C4-2B (cell line): Measurements from ENCODE around the gene TPBGL.

Experiments
- ZFX ChIP-seq: fragments of 450-650 bp; IDR thresholded peaks from 2 replicates; pipeline ENCODE4 v1.6.1; 2017
- TF ChIP-seq, protein P1 (sequence below): fragments of 450-650 bp; conservative IDR thresholded peaks from 2 replicates; pipeline ENCODE4 v1.5.1; 2017; ENCODE audit warnings: mild to moderate bottlenecking

DNA sequence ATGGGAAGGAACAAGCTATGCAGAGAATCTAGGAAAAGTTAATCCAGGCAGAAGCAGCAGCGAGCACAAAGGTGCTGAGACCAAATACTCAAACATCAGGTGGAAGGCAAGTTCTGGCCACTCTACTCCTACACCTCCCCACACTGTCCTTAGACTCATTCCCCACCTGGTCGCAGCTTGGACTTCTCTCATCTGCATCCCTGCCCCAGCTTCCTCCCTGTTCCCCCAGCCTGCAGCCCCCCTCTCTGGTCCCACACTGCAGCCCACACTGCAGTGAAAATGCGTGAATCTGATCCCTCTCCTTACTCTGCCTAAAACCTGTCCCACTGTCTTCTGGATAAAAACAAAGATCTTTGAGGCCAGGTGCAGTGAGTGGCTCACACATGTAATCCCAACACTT is 9.1 kb downstream of the TPBGL start:
- TF ChIP-seq ZFX: no peak
- TF ChIP-seq, protein P1, sequence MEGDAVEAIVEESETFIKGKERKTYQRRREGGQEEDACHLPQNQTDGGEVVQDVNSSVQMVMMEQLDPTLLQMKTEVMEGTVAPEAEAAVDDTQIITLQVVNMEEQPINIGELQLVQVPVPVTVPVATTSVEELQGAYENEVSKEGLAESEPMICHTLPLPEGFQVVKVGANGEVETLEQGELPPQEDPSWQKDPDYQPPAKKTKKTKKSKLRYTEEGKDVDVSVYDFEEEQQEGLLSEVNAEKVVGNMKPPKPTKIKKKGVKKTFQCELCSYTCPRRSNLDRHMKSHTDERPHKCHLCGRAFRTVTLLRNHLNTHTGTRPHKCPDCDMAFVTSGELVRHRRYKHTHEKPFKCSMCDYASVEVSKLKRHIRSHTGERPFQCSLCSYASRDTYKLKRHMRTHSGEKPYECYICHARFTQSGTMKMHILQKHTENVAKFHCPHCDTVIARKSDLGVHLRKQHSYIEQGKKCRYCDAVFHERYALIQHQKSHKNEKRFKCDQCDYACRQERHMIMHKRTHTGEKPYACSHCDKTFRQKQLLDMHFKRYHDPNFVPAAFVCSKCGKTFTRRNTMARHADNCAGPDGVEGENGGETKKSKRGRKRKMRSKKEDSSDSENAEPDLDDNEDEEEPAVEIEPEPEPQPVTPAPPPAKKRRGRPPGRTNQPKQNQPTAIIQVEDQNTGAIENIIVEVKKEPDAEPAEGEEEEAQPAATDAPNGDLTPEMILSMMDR: no peak
